Measurements from ENCODE around the gene STX17.

The STX17 gene

DNA sequence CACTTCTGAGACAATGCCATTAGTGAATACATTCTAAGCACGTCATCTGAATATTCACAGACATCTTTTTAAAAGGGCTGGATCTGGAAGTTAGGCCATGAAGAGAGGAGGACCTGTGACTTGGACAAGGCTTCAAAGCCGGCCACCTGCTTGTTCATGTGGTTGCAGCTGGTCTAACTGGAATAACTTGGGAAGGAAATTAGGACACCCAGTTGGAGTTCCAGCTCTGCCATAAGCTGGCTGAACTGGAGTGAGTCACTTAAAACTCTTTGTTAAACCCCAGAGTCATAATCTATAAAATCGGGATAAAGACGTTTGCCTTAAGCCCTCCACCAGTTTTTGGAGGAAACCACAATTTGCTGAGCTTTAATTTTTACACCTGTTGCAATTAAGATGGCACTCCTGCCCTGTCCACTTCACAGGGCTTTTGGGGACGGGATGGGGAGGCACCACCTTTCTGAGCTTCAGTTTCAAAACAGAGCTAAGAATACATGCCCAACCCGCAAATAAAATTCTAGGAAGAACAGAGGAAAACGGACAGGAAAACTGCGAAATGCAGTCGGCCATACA is 536 bp upstream of the STX17 start:
- DNase-seq (ENCODE audit: low read depth): peak; percentile 11

DNA sequence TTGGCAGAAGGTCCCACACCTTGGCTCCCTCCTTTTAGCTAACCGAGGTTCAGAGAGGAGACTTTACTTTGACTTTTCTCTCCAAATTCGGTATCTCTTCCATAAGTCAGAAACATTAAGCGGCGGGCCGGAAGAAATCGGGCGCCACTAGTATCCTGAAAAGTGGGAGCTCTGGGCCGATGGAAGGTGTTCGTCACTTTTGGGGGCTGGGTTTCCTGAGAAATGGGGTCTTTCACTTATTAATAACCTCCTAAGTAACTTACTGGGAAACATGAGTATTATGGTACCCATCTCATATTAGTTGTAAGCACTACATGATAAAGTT is 716 bp downstream of the STX17 start:
- DNase-seq (ENCODE audit: low read depth): no peak

DNA sequence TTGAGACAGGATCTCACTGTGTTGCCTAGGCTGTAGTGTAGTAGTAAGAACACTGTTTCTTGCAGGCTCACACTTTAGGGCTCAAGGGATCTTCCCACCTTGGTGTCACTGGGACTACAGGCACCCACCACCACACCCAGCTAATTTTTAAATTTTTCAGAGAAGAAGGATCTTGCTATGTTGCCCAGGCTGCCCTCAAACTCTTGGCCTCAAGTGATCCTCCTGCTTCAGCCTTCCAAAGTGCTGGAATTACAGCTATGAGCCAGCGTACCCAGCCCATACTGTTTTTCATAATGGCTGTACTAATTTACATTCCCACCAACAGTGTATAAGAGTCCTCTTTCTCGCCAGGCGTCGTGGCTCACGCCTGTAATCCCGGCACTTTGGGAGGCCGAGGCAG is 5.1 kb downstream of the STX17 start:
- no peak for DNase-seq (ENCODE audit: low read depth)

DNA sequence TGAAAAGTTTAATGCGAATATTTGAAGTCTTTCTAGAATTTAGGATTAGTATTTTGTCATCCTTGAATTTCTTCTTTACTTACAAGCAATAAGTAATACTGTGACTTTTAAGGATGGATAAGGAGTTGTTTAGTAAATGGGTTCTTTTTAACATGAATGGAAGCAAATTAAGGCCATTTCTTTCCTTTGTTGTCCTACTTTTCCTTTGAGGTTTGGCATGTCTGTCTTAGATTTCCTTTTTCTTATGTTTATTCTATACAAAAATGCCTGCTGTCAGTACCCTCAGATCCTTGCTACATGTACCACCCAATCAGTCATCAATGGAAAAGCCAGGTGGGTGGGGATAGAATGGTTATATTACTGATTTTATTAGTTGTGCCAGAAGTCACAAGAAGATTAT is 10.2 kb downstream of the STX17 start:
- DNase-seq (ENCODE audit: low read depth): no peak

DNA sequence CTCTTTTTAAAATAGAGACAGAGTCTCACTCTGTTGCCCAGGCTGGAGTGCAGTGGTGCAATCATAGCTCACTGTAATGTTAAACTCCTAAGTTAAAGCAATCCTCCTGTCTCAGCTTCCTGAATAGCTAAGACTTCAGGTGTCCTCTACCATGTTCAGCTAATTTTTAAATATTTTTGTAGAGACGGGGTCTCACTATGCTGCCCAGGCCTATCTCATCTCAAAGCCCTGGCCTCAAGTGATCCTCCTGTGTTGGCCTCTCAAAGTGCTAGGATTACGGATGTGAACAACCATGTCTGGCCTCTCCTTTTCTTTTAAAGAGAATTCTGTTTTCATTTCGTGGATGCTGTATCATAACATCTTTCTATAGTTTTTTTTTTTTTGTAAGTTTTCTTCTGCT is 11.7 kb downstream of the STX17 start:
- DNase-seq (ENCODE audit: low read depth): no peak

DNA sequence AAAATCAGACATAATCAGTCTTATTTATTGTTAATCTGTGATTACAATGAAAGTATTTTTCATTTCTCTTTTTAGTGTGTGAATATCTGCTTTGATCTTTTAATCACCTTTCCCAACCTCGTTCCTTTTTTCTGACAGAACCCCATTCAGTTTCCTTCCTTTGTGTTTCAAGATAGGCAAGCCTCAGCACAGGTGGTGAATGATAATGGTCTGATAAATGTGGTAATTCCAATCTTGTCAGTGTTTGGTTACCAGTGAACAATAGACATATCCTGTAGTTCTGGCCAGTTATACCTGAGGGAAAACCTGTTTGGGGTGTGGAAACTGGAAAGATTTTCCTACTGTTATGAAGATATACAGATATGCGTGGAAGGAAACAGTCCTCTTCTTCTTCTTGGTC is 13.5 kb downstream of the STX17 start:
- no peak for DNase-seq (ENCODE audit: low read depth)

DNA sequence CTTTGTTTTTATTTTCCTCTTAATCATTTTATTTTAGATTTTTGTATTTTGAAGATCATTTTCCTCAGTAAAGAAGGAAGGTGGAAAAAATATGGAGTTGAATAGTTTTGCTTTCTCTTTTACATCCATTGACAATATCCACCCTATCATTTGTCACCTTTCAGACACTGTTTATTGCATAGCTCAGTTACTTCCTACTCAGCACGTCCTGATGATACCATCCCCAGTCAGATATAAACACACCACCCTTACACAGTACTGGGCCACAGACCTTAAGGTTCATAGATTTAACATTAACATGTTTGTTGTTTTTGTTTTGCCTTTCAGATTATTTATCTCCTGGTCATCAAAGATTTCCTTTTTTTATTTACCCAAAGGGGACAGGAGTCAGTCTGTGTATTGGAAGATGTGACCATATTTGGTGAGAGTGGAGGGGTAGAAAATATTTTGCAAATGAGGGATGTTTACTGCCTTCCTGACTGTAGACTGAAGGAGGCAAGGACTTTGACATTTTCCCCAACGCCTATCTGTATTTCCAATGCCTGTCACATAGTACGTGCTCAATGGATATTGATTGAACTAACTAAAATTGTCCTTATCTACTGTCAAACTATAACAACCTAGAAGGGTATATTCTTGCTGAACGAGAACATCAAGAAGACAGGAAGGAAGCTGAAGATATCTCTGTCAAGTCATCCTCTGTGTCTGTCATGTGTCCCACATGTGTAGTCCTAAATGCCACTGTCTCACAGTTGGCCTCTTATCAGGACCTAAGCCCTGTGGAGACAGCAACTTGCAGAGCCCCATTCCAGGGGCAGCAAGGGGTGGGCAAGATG is 15.6 kb downstream of the STX17 start:
- DNase-seq (ENCODE audit: low read depth): no peak

DNA sequence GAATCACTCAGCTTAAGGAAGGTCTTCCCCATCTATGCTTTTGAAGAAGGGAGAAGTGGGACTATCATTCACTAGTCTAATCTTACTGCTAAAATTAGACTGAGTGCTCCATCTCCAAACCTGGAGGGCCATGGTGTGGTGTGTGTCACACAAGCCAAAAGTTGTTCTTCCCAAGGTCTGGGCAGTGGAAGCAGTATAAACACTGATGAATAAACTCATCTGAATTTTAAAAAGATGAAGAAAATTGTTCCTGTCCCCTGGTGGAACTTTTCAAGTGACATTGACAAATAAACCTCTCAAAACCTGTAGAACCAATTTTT is 16.2 kb downstream of the STX17 start:
- no peak for DNase-seq (ENCODE audit: low read depth)

DNA sequence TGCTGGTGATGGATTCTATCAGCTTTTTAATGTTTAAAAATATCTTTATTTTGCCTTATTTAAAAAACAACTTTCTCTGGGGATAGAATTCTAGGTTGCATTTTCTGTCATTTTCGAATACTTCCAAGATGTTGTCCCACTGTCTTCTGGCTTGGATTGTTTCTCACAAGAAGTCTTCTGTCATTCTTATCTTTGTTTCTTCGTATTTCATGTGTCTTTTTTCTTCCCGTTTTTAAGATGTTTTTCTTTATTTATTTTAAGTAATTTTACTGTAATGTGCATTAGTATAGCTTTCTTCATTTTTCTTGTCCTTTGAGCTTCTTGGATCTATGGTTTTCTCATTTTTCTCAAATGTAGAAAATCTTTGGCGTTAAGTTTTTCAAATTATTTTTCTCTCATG is 19.1 kb downstream of the STX17 start:
- DNase-seq (ENCODE audit: low read depth): no peak

DNA sequence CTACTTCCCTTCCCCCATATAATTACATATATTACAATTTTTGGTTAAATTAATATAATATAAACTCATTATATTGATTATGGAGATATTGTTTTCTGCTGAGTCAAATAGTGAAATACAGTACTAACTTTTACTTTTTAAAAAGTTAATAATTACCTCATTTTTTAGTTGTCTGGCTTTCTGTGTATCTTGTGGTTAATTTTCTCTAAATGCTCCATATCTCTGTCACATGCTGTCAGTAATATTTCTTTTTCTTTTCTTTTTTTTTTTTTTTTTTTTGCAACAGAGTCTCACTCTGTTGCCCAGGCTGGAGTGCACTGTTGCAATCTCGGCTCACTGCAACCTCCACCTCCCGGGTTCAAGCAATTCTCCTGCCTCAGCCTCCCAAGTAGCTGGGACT is 23.2 kb downstream of the STX17 start:
- DNase-seq (ENCODE audit: low read depth): no peak

DNA sequence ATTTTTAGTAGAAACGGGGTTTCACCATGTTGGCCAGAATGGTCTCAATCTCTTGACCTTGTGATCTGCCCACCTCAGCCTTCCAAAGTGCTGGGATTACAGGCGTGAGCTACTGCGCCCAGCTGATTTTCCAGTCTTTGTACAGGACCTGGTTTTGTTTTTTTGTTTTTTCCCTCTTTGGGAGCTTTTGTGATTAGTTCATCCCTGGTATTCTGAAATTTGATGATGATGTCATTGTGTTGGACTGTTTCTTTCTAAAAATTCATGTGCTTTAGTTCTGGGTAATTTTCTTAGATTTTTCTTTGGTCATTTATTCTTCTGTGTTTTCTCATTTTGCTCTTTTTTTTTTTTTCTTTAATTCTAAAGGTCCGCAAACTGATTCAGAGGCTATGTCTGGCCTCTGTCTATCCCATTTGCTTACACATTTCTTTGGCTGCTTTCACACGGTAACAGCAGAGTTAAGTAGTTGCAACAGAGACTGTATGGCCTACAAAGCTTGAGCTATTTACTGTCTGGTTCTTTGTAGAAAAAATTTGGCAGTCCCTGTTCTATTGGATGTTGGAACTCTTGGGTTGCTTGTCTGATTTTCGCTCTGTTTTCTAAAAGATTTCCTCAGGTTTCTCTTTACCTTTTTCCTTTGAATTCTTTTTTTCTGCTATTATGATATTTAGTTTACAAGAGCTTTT is 24.8 kb downstream of the STX17 start:
- DNase-seq (ENCODE audit: low read depth): peak; percentile 29

DNA sequence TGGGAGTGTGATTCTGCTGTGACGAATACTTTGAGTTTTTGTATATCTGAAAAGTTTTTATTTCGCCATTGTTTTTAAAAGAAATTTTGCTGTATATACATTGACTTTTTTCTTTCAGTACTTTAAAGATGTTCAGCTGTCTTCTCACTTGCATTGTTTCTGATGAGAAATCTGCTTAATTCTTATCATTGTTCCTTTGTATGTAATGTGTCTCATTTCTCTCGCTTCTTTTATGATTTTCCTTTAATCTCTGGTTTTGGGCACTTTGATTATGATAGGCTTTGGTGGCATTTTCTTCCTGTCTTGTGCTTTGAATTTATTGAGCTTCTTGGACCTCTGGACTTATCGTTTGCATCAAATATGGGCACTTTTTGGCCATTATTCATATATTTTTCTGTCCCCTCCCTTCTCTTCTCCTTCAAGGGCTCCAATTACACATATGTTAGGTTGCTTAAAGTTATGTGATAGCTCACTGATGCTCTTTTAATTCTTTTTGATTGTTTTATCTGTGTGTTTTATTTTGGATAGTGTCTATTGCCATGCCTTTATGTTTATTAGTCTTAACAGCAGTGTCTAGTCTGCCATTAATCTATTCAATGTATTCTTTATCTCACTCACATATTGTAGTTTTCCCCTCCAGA is 30.6 kb downstream of the STX17 start:
- no peak for DNase-seq (ENCODE audit: low read depth)

DNA sequence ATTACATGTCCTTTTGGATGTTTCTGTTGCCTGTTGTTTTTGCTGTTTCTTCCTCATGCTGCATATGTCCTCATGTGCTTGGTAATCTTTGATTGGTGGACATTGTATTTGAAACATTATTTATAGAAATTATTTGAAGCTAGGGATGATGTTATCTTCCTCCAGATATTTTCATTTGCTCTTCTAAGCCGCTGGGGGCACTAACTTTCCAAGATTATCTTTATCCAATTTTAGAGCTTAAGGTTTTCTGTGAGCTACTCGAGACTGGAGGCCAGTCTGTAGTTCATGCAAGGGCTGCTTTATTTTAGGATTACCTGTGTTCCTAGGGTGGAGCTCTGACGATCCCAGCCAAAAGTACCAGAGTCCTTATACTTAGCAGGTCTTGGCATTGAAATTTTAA is 40.9 kb downstream of the STX17 start:
- DNase-seq (ENCODE audit: low read depth): peak; percentile 16

DNA sequence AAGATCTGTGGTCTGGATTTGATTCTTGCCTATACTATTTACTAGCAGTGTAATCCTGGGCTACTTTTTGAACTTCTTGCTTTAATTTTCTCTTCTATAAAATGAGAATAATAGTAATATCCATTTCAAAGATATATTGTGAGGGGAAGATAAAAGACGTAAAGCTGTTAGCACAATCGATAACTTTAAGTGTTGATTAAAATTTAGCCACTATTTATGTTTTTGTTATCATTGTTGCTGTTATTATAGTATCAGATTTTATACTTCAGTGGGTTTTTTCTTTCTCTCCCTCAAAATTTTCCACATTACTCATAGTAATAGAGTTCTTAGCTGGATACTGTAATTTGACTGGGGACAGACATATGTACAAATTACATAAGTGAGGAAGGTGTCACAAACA is 42.0 kb downstream of the STX17 start:
- DNase-seq (ENCODE audit: low read depth): no peak

DNA sequence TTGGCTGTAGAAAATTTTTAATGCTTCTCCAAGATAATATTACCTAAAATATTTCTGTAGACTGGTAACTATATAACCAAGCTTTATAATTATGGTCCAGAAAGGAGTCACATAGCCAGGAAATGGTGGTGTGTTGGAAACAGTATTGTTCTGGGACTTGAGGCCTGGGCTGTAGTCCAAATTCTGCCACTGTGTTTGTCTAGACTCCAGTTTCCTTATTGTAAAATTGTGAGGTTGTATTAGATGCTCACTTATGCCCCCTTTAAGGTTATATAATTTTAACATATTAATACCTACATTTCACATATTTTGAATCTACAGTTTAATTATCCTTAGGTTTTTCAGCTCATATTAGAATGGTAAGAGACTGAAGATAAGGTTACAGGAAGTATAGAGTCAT is 42.4 kb downstream of the STX17 start:
- peak; percentile 35 for DNase-seq (ENCODE audit: low read depth)

DNA sequence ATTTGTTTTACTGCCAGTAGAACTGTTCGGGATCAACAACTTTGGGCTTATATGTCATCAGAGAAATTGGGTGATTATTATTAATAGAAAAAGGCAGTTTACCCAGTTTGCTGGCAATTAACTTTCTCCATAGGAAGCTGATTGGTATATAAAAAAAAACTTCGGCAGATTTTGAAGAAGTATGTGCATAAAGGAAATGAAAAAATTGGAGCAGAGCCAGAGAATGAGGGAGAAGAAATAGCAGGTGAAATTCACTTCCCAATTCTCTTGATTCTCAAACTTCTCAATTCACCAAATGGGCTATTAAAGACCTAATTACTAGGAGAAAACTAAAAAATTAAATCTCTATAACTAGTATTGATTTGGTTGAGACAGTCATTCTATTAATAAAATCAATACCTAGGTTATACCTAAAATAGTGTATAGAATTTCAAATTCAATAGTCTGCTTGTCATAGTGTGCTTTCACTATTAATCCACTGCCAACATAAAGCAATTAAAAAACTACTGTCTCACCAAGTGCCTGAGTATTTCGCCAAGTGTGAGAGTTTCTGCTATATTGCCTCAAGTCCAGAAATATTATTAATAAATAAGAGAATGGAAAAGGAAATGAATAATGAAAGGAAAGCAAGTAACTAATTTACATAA is 47.5 kb downstream of the STX17 start:
- no peak for DNase-seq (ENCODE audit: low read depth)

DNA sequence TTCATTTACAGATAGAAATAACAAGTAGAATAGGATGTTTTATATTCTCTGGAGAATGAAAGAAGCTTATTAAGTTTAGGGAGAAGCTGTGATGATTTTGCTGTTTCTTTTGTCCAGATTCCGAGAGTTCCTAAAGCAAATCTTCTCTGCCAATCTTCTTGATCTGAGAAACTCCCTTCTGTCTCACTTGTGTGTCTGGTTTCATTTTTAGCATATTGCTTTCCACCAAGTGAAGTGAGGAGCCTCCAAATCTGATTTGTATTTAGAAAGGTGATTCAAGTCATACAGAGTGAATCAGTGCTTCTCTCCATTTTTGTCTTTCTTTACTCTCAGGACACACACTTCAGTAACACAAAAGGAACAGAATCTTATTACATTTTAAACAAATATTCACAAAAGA is 48.4 kb downstream of the STX17 start:
- peak; percentile 12 for DNase-seq (ENCODE audit: low read depth)

DNA sequence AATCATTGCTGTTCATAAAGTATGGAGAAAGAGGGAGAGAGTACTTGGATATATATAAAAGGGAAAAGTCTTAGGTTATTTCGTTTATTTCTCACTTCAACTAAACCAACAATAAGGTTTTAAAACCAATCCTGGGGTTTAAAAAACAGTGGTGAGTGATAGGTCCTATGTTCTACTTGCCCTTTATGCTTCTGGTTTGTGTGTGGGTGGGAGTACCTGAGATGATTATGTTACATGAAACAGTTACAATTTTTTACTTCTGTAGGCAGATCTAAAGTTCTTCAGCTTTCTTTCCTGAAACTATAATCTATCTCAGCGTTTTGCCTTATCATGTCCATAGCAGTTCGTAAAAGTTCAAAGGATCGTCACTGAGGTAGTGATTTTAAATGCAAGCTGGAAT is 49.2 kb downstream of the STX17 start:
- DNase-seq (ENCODE audit: low read depth): no peak

DNA sequence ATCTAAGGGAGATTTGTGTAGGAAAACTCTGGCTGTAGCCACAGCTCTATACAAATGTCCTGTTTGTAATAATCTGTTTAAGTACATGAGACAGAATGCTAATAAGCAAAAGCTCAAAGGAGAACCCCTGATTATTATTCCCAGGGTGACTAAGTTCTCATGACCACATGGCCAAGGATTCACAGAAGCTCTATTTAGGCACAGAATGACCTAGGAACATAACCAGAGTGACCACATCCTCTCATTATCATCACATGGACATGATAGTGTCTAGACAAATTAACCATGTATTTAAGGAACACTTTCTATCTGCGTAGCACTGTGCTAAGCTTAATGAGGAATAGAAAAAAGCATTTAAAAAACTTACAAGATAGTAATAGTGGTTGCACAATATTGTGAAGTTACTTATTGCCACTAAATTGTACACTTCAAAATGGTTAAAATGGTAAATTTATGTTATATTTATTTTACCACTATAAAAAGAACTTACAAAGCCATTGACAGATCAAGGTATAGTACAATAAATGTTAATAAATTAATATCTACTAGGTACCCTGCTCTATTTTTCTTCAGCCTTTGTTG is 56.3 kb downstream of the STX17 start:
- peak; percentile 43 for DNase-seq (ENCODE audit: low read depth)

DNA sequence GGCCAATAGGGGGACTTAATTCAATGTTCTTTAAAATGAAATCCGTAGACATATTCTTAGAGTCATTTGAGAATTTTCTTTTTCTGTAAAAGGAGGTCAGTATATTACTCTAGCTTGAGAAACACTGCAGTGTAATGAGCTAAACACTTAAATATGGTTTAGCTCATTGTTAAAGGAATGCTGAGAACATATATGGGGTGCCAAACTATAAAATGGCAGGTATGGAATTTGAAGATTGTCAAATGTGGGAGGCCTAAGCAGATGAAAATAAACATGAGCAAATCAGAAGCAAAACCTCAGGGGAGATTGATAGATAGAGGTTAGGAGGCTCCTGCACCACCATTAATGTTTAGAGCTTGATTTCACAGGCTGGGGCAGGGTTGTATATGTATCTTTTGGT is 57.9 kb downstream of the STX17 start:
- peak; percentile 77 for DNase-seq (ENCODE audit: low read depth)

DNA sequence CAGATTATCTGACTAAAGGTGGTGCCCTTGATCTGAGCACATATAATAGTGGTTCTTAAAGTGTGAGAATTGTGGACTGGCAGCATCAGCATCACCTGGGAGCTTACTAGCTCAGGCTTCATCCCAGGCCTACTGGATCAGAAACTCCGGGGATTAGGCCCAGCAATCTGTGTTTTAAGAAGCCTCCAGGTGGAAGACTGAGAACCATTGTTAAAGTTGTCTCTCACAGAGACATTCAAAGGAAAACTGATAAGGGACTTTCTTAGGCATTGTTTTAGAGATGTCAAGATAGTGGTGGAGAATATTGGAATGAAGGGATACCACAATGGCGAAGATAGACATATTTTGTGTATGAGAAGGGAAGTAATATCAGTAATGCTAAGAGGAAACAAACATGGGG is 59.5 kb downstream of the STX17 start:
- no peak for DNase-seq (ENCODE audit: low read depth)

DNA sequence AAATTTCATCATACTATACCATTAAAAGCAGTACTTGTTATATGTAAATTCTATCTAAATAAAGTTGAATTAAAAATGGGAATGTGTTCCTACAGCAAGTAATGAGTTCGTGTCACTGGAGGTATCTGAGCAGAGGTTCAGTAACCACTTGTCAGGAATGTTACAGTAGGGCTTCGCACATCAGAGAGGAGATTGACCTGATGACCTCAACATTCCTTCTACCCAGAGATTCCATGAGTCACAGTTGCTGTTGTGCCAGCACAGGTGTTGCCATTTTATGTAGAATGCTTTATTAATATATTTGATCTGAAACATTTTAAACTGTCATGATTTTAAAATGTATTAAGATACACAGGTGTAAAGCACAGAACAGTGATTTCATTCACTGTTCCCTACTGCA is 60.3 kb downstream of the STX17 start:
- peak; percentile 77 for DNase-seq (ENCODE audit: low read depth)

Data from iris pigment epithelial cell (primary cell).